HL-60 (cell line): ENCODE data around the gene POFUT1.

Experiments used
- DNase-seq, 2 experiments: peaks; one replicate each; pipeline ENCODE4 v3.0.0-alpha.2; 2010 to 2020; ENCODE audit warnings: low read depth in 1 of 2, low spot score in 1 of 2
- H3K27ac ChIP-seq: fragments of 250-450 bp; sonication (Bioruptor Pico); replicated peaks from 2 replicates; pipeline ENCODE4 v1.5.1; 2020; ENCODE audit warnings: mild to moderate bottlenecking, moderate library complexity
- H3K27me3 ChIP-seq: fragments of 250-450 bp; sonication (Bioruptor Pico); 2 replicates; pipeline ENCODE4 v1.5.1; 2021; ENCODE audit warnings: mild to moderate bottlenecking, moderate library complexity; ENCODE audit not compliant: insufficient read depth, poor library complexity, severe bottlenecking
- H3K4me3 ChIP-seq: replicated peaks from 2 replicates; pipeline ENCODE4 v1.5.1; 2011; ENCODE audit warnings: mild to moderate bottlenecking, control low read depth, low read length; ENCODE audit not compliant: insufficient read depth
- GABPA ChIP-seq: IDR thresholded peaks from 2 replicates; pipeline ENCODE4 v1.6.1; 2012; ENCODE audit warnings: low read depth
- POLR2AphosphoS5 ChIP-seq: IDR thresholded peaks from 2 replicates; pipeline ENCODE4 v1.6.1; 2012; ENCODE audit warnings: low read depth
- REST ChIP-seq: IDR thresholded peaks from 2 replicates; pipeline ENCODE4 v1.6.1; 2012; ENCODE audit warnings: low read depth; ENCODE audit not compliant: insufficient replicate concordance
- SPI1 ChIP-seq: IDR thresholded peaks from 2 replicates; pipeline ENCODE4 v1.6.1; 2012; ENCODE audit warnings: low read depth, mild to moderate bottlenecking, borderline replicate concordance
- TF ChIP-seq, protein P1 (sequence below): IDR thresholded peaks from one replicate; pipeline ENCODE4 v1.5.1; 2011; ENCODE audit warnings: low read length, control low read depth, inconsistent platforms; ENCODE audit not compliant: insufficient read depth

The POFUT1 gene

DNA sequence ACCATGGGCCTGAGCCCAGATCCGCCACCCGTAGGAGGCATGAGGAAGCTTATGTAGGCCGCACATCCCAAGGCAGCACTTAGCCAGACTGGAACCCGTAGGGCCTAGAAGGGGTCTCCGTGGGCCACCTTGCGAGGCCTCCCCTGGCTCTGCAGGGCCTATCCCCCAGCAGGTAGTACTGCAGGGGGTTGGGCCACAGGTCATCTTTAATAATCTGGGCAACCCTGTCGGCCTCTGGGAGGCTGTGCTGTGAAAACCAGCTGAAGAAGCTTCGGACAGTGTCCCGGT lies 18.6 kb upstream of the POFUT1 start:
- no peaks in the 10 kb centered on the region for H3K27me3 ChIP-seq
- DNase-seq = no peak
- TF ChIP-seq SPI1 (no peak), GABPA (no peak), POLR2AphosphoS5 (no peak), REST (no peak)
- TF ChIP-seq, protein P1, sequence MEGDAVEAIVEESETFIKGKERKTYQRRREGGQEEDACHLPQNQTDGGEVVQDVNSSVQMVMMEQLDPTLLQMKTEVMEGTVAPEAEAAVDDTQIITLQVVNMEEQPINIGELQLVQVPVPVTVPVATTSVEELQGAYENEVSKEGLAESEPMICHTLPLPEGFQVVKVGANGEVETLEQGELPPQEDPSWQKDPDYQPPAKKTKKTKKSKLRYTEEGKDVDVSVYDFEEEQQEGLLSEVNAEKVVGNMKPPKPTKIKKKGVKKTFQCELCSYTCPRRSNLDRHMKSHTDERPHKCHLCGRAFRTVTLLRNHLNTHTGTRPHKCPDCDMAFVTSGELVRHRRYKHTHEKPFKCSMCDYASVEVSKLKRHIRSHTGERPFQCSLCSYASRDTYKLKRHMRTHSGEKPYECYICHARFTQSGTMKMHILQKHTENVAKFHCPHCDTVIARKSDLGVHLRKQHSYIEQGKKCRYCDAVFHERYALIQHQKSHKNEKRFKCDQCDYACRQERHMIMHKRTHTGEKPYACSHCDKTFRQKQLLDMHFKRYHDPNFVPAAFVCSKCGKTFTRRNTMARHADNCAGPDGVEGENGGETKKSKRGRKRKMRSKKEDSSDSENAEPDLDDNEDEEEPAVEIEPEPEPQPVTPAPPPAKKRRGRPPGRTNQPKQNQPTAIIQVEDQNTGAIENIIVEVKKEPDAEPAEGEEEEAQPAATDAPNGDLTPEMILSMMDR = no peak
- H3K27ac ChIP-seq = no peak overlapping the region
- H3K4me3 ChIP-seq = no peak overlapping the region

DNA sequence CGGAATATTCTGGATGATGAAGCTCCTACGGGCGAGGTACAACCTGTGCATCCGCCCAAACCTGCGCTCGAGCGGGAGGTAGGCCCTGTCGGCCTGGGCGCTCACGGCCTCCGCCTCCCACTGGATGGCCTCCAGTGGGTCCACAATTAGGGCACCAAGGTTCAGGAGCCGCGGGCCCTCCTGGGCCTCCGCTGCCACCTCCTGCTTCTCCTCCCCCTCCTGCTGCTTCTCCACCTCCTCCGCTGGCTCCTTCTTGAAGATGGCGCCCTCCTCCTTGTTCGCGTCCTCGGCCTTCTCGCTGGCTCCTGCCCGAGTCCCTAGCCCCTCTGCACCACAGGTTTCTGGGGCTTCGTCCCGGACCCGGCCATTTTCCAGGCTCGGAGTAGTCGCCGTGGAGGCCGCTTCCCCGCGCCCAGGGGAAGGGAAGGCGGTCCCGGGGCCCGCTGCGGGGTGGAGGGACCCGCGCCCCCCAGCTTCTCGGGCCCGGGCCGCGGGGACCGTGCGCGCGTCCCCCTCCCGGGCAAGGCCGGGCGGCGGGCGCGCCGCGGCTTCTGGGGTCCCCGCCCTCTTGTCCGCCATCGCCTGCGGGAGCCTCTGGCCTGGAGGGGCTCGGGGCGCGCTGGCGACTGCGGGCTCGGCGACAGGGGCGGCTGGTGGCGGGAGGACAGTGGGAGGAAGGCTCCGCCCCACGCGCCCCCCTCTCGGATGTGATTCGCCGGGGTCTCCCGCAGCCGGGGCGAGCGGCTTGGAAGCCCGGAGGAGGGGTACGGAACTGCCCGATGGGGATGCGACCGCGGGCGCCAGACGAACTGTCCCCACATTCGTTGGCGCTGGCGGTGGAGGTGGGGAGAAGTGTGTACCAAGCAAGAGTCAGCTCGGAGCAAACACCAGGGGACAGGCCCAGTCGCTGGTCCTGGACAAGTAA lies 17.7 kb upstream of the POFUT1 start:
- no peak for DNase-seq
- Histone ChIP-seq H3K27ac (no peak overlapping the region), H3K4me3 (no peak overlapping the region), H3K27me3 (no peaks in the 10 kb centered on the region)
- TF ChIP-seq SPI1 = no peak
- no peak for TF ChIP-seq REST
- TF ChIP-seq POLR2AphosphoS5 = no peak
- no peak for TF ChIP-seq GABPA
- TF ChIP-seq, protein P1 = no peak

GRCh38 chr20:32190616-32191415 lies 16.9 kb upstream of the POFUT1 start:
- peak; percentile 8 for TF ChIP-seq POLR2AphosphoS5
- no peak for TF ChIP-seq REST
- TF ChIP-seq GABPA = no peak
- no peak overlapping the region for H3K4me3 ChIP-seq
- H3K27me3 ChIP-seq = no peaks in the 10 kb centered on the region
- no peak for DNase-seq
- no peak overlapping the region for H3K27ac ChIP-seq
